ENCODE results near the gene SYTL4.

The SYTL4 gene

GRCh38 chrX:100695302-100695701, 36.6 kb downstream of the SYTL4 start:
- no peak for DNase-seq (ENCODE audit: low read depth)

DNA sequence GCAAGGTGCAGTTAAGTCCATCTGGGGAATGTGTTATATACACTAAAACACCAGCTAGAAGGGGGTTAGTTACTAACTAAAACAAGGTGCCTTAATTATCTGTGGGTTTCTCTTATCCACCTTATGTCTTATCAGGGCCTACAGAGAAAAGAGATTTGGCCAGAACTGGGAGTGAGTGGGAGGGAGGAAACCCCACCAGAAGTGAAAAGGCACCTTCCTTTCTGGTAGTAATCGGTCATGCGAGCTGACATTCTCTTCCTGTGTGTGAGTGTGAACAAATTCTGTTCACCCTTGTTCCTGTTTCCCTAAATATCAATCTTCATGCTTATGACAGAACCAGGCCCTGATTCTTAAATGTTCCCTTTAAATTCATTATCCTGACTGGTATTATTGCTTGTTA, 44.4 kb downstream of the SYTL4 start:
- DNase-seq (ENCODE audit: low read depth) = no peak

- DNase-seq (ENCODE audit: low read depth) = no peak
Observed at GRCh38 chrX:100687128-100687527, 44.8 kb downstream of the SYTL4 start.

- DNase-seq (ENCODE audit: low read depth) = no peak
Observed at GRCh38 chrX:100685997-100686305, 46.0 kb downstream of the SYTL4 start.

GRCh38 chrX:100685284-100685996, 46.5 kb downstream of the SYTL4 start:
- DNase-seq (ENCODE audit: low read depth) = peak; percentile 79

- peak; percentile 30 for DNase-seq (ENCODE audit: low read depth)
Observed at GRCh38 chrX:100682939-100683338, 49.0 kb downstream of the SYTL4 start.

GRCh38 chrX:100681599-100681998, 50.3 kb downstream of the SYTL4 start:
- peak; percentile 39 for DNase-seq (ENCODE audit: low read depth)

GRCh38 chrX:100680756-100681155, 51.2 kb downstream of the SYTL4 start:
- DNase-seq (ENCODE audit: low read depth) = peak; percentile 32

- DNase-seq (ENCODE audit: low read depth) = peak; percentile 81
Observed at GRCh38 chrX:100677611-100678181, 54.2 kb downstream of the SYTL4 start.

- DNase-seq (ENCODE audit: low read depth) = no peak
Observed at GRCh38 chrX:100674705-100675104, 57.2 kb downstream of the SYTL4 start.

GRCh38 chrX:100673397-100673953, 58.4 kb downstream of the SYTL4 start:
- DNase-seq (ENCODE audit: low read depth) = peak; percentile 92

DNA sequence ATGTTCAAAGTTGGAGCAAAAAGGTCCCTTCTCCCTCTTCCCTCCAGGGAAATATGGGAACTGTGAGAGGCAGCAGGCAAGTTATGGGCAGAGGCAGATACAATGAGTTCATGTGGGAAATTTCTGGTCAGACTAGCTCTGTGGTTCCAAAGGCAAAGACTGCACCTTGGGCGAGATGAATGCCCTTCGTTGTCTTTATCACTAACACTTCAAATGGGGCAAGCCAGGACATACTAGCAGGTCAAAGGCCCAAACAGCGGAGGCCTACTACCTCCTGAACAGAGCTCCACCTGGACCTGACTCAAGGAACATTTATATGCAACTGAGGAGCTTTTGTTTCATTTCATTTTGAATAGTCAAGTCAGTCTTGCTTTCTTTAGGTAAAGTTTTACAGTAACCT, 59.0 kb downstream of the SYTL4 start:
- DNase-seq (ENCODE audit: low read depth) = no peak

GRCh38 chrX:100663642-100664041, 68.3 kb downstream of the SYTL4 start:
- DNase-seq (ENCODE audit: low read depth) = no peak

GRCh38 chrX:100662796-100663195, 69.1 kb downstream of the SYTL4 start:
- DNase-seq (ENCODE audit: low read depth) = peak; percentile 87

DNA sequence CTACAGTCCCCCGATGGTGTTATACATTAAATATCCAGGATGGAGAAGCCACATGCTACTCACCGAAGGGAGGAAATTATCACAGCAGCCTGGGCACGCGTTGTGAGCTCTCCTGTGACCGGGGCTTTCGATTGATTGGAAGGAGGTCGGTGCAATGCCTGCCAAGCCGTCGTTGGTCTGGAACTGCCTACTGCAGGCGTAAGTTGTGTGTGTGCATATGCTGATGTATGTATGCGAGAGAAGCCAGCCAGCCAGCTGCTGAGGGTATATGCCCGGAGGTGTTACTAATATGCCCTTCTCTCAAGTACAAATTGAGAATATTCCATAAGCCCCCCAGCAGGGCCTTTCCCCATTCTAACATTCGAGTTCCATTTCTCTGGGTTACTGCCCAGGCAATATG, 69.8 kb downstream of the SYTL4 start:
- DNase-seq (ENCODE audit: low read depth) = no peak

- DNase-seq (ENCODE audit: low read depth) = no peak
Observed at GRCh38 chrX:100659431-100660137, 72.3 kb downstream of the SYTL4 start.

DNA sequence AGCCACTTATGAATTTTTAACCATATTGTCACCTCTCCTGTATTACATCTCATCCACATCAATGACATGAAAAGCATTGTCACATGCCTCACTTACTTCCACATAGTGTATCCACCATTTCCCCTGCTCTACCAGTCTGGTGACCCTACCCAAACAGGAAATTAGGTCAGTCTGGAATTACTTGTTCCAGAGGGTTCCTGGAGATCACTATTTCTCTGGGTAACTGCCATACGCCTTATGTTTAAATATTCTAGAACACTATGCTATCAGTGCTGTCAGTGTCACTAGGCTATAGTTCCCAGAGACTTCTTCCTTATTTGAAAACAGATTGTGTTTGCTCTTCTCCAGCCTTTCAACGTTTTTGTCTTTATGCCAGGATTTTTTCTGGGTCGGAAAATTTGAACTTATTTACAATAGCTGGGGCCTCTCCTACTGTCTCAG, 73.0 kb downstream of the SYTL4 start:
- DNase-seq (ENCODE audit: low read depth) = no peak

GRCh38 chrX:100654261-100654660, 77.7 kb downstream of the SYTL4 start:
- DNase-seq (ENCODE audit: low read depth) = no peak

GRCh38 chrX:100652266-100652665, 79.7 kb downstream of the SYTL4 start:
- DNase-seq (ENCODE audit: low read depth) = no peak

- no peak for DNase-seq (ENCODE audit: low read depth)
Observed at GRCh38 chrX:100650841-100651240, 81.1 kb downstream of the SYTL4 start.

DNA sequence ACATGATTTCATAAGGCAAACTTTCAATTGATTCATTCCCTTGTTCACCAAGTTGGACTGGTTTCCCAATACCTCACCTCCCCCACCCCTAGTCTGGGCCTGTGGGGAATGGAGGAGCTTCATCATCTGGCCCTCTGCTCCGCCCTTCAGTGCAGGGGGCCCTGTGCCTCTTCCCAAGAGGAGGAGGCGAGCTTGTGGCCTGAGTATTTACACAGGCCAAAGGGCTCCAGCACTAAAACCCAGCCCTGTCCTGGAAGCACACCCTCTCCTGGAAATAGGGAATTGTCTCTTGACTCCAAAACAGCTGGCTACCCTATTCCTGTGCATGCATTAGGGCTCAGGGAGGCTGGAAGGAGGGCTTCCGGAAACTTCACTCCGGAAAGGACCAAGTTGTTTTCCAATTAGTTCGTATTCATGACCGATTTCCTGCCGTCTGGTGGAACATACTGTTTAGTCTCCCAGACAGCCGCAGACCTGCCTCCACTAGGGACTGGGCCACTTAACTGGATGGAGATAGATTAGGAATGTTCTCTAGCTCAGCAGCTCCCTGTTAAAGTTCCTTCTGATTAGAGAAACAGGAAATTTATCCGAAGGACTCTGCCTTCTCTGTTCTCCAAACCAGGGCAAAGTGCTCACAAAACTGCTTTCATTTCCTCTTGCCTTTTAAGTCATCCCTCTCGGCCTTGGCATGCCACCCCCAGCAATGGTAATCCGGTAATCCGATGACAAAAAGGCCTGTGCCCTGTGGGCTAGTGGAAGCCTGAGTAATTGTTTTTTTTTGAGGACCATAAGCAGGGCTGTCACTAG, 82.2 kb downstream of the SYTL4 start:
- peak; percentile 95 for DNase-seq (ENCODE audit: low read depth)
